Natural killer cell treated with Interleukin-12 subunit alpha and Interleukin-12 subunit beta and Interleukin-15 and Interleukin-18, amount 100 ng/mL, for 72 hours (primary cell): ENCODE results near the gene GLIPR1. TPM values are rescaled to one million over a fixed set of nuclear protein-coding genes. Genes with fewer than 3 reads are reported as not detected.

Experiments
- ATAC-seq, 2 donors: fragments of 150-1000 bp; cut with Tn5 transposase in 1 of 2; sonication (Bioruptor Pico), chemical (Tn5 transposase) in 1 of 2; 2 replicates each; pipeline ENCODE4 v1.10.0; 2021
- DNase-seq: peaks from one replicate; pipeline ENCODE4 v3.0.0; 2022; ENCODE audit warnings: low spot score
- H3K27ac Mint-ChIP-seq, 2 donors: 1 replicate in 1 of 2; 2 replicates in 1 of 2; pipeline ENCODE4 v1.8.0; 2022; ENCODE audit warnings: mixed read lengths in 2 of 2, mild to moderate bottlenecking in 1 of 2, moderate library complexity in 1 of 2
- H3K27me3 Mint-ChIP-seq, 2 donors: 1 replicate in 1 of 2; 2 replicates in 1 of 2; pipeline ENCODE4 v1.8.0; 2022; ENCODE audit warnings: mixed read lengths in 2 of 2
- H3K36me3 Mint-ChIP-seq: one replicate; pipeline ENCODE4 v1.8.0; 2022; ENCODE audit warnings: mixed read lengths
- H3K4me1 Mint-ChIP-seq, 2 donors: 1 replicate in 1 of 2; 2 replicates in 1 of 2; pipeline ENCODE4 v1.8.0; 2022; ENCODE audit warnings: low read depth in 2 of 2, mixed read lengths in 2 of 2, mild to moderate bottlenecking in 1 of 2
- H3K4me3 Mint-ChIP-seq: one replicate; pipeline ENCODE4 v1.8.0; 2022; ENCODE audit warnings: mixed read lengths
- H3K9me3 Mint-ChIP-seq: 2 replicates; pipeline ENCODE4 v1.8.0; 2022; ENCODE audit warnings: mixed read lengths
- total RNA-seq, 2 donors: library from RNA; stranded (reverse); gene quantifications; one replicate each; pipeline ENCODE4 v1.2.3, GENCODE V29; 2022

The GLIPR1 gene
- total RNA-seq, 2 donors from 2014 or later: 47.1 to 48.3 TPM

GRCh38 chr12:75543529-75543928 lies 63.0 kb downstream of the GLIPR1 start:
- H3K36me3 Mint-ChIP-seq: no peaks in the 10 kb centered on the region
- no peak overlapping the region for H3K27ac Mint-ChIP-seq
- no peak for DNase-seq
- no peak for ATAC-seq
- peaks cover 29 to 53% of the 10 kb centered on the region in 2 donors for H3K27me3 Mint-ChIP-seq
- no peaks in the 10 kb centered on the region for H3K9me3 Mint-ChIP-seq
- no peak overlapping the region for H3K4me3 Mint-ChIP-seq
- no peaks in the 10 kb centered on the region for H3K4me1 Mint-ChIP-seq

GRCh38 chr12:75545636-75546035 lies 65.1 kb downstream of the GLIPR1 start:
- Mint-ChIP-seq H3K36me3 (no peaks in the 10 kb centered on the region), H3K4me1 (peaks cover 0 to 3% of the 10 kb centered on the region in 2 donors), H3K4me3 (no peak overlapping the region), H3K9me3 (no peaks in the 10 kb centered on the region), H3K27ac (no peak overlapping the region), H3K27me3 (peaks cover 34 to 54% of the 10 kb centered on the region in 2 donors)
- ATAC-seq (no peak), DNase-seq (no peak)

GRCh38 chr12:75548879-75549278 lies 68.3 kb downstream of the GLIPR1 start:
- ATAC-seq (no peak), DNase-seq (no peak)
- Mint-ChIP-seq H3K9me3 (no peaks in the 10 kb centered on the region), H3K27me3 (peaks cover 37 to 57% of the 10 kb centered on the region in 2 donors), H3K4me1 (peaks cover 0 to 8% of the 10 kb centered on the region in 2 donors), H3K4me3 (no peak overlapping the region), H3K36me3 (no peaks in the 10 kb centered on the region), H3K27ac (no peak overlapping the region)

GRCh38 chr12:75549989-75550388 lies 69.4 kb downstream of the GLIPR1 start:
- Mint-ChIP-seq H3K27ac (peak overlapping the region in 1 of 2 donors; percentile 10), H3K4me3 (no peak overlapping the region), H3K36me3 (no peaks in the 10 kb centered on the region), H3K27me3 (peaks cover 34 to 55% of the 10 kb centered on the region in 2 donors), H3K9me3 (no peaks in the 10 kb centered on the region), H3K4me1 (peaks cover 6 to 13% of the 10 kb centered on the region in 2 donors)
- DNase-seq (no peak), ATAC-seq (peak in 1 of 2 donors; percentile 51)

GRCh38 chr12:75550401-75551240 lies 70.1 kb downstream of the GLIPR1 start:
- no peak for ATAC-seq
- Mint-ChIP-seq H3K4me1 (peaks cover 6 to 13% of the 10 kb centered on the region in 2 donors), H3K9me3 (no peaks in the 10 kb centered on the region), H3K27me3 (peaks cover 37 to 51% of the 10 kb centered on the region in 2 donors), H3K27ac (peak overlapping the region; percentile 5 to 10), H3K36me3 (no peaks in the 10 kb centered on the region), H3K4me3 (peak overlapping the region; percentile 21)
- DNase-seq: no peak

GRCh38 chr12:75551477-75551876 lies 70.9 kb downstream of the GLIPR1 start:
- Mint-ChIP-seq H3K36me3 (no peaks in the 10 kb centered on the region), H3K9me3 (no peaks in the 10 kb centered on the region), H3K4me1 (peaks cover 9 to 13% of the 10 kb centered on the region in 2 donors), H3K27me3 (peaks cover 36 to 50% of the 10 kb centered on the region in 2 donors), H3K27ac (no peak overlapping the region), H3K4me3 (no peak overlapping the region)
- DNase-seq (no peak), ATAC-seq (no peak)

GRCh38 chr12:75553398-75553797 lies 72.8 kb downstream of the GLIPR1 start:
- no peaks in the 10 kb centered on the region for H3K9me3 Mint-ChIP-seq
- ATAC-seq (no peak), DNase-seq (no peak)
- peaks cover 10 to 13% of the 10 kb centered on the region in 2 donors for H3K4me1 Mint-ChIP-seq
- no peak overlapping the region for H3K27ac Mint-ChIP-seq
- no peaks in the 10 kb centered on the region for H3K36me3 Mint-ChIP-seq
- H3K27me3 Mint-ChIP-seq: peaks cover 37 to 42% of the 10 kb centered on the region in 2 donors
- no peak overlapping the region for H3K4me3 Mint-ChIP-seq

Other genes starting within 250 kb of the GLIPR1 start
- gene CAPS2, start 150.4 kb upstream of the GLIPR1 start, total RNA-seq: 1 to 10 TPM; 3.8 to 5.3 TPM
- gene GLIPR1L1, start 146.1 kb upstream of the GLIPR1 start, total RNA-seq: not detected
- gene GLIPR1L2, start 89.7 kb upstream of the GLIPR1 start, total RNA-seq: 1 to 10 TPM in 1 of 2 donors, not detected in 1; 1.0 TPM
- gene KRR1, start 30.9 kb downstream of the GLIPR1 start, total RNA-seq: 10 to 100 TPM; 64.4 to 96.4 TPM